ENCODE results near the gene FHDC1. TPM values are rescaled to one million over a fixed set of nuclear protein-coding genes. Genes with fewer than 3 reads are reported as not detected.

FHDC1 gene
- total RNA-seq, 1 experiment from 2014 or later = 2.0 TPM

DNA sequence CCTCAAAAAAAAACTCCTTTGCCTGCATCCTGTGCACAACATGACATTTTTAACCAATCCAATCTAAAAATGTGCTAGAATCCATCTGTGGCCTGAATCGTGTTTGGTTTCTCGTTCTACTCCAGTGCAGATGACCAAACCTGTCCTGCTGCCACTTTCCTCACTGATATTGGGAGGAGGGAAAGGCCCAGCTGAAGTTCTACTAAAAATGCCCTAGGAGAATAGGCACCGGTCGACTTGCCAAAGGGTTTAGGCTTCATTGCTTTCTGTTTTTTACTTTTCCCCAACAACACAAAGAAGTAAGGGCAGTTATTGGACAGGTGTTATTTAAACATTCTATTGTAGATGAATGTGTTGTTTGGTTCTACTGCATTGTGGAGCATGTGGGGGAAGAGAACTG is 7.8 kb upstream of the FHDC1 start:
- Mint-ChIP-seq H3K9me3 (ENCODE audit: unreplicated experiment) (no peaks in the 10 kb centered on the region), H3K36me3 (ENCODE audit: insufficient read depth, unreplicated experiment) (no peaks in the 10 kb centered on the region), H3K27me3 (ENCODE audit: insufficient read depth, unreplicated experiment) (no peaks in the 10 kb centered on the region), H3K27ac (ENCODE audit: low read depth, unreplicated experiment) (no peak overlapping the region), H3K4me1 (ENCODE audit: insufficient read depth, unreplicated experiment) (no peaks in the 10 kb centered on the region), H3K4me3 (ENCODE audit: unreplicated experiment) (no peak overlapping the region)
- TF ChIP-seq, protein P1, sequence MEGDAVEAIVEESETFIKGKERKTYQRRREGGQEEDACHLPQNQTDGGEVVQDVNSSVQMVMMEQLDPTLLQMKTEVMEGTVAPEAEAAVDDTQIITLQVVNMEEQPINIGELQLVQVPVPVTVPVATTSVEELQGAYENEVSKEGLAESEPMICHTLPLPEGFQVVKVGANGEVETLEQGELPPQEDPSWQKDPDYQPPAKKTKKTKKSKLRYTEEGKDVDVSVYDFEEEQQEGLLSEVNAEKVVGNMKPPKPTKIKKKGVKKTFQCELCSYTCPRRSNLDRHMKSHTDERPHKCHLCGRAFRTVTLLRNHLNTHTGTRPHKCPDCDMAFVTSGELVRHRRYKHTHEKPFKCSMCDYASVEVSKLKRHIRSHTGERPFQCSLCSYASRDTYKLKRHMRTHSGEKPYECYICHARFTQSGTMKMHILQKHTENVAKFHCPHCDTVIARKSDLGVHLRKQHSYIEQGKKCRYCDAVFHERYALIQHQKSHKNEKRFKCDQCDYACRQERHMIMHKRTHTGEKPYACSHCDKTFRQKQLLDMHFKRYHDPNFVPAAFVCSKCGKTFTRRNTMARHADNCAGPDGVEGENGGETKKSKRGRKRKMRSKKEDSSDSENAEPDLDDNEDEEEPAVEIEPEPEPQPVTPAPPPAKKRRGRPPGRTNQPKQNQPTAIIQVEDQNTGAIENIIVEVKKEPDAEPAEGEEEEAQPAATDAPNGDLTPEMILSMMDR (IDR thresholded peaks at IDR 0.05; ENCODE audit: unreplicated experiment) = no peak
- ChIA-PET POLR2A (interaction anchor here (0.6 kb wide), 2 partner anchors 17 to 538 kb away, joined by 3 to 4 read pairs; partner anchors contain the start of gene TMEM131L), CTCF (interaction anchor here (1.2 to 1.3 kb wide), 3 partner anchors 12 to 200 kb away, joined by 3 to 4 read pairs (median 3); no protein-coding TSS in a partner anchor)
- intact Hi-C loops (cut with micrococcal nuclease) = no loop called here
- DNase-seq (ENCODE audit: unreplicated experiment) = no peak
- BruUV-seq (replicated peaks) = no TSS peak

DNA sequence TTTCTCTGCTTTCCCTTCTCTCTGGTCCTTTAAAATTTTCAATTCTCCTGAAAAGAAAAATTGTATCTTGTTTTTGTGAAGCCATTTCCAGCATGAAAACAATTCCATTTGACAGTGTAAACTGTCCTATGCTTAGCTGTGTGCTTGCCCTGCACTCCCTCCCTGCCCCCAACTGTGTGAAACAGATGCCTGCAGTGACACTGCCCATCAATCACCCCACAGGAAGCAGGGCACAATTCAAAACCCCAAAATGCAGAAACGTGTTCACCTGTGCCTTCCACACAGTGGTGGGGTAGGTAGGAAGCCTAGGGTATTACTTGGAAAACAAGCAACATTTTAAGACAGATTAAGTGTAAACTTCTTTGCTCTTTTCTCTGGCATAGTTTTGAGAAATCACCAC is 6.2 kb upstream of the FHDC1 start:
- no peak overlapping the region for H3K4me3 Mint-ChIP-seq (ENCODE audit: unreplicated experiment)
- BruUV-seq (replicated peaks) = no TSS peak
- no peaks in the 10 kb centered on the region for H3K4me1 Mint-ChIP-seq (ENCODE audit: insufficient read depth, unreplicated experiment)
- POLR2A ChIA-PET = no interaction called here
- H3K9me3 Mint-ChIP-seq (ENCODE audit: unreplicated experiment) = no peaks in the 10 kb centered on the region
- intact Hi-C loops (cut with micrococcal nuclease) = no loop called here
- H3K36me3 Mint-ChIP-seq (ENCODE audit: insufficient read depth, unreplicated experiment) = no peaks in the 10 kb centered on the region
- no peak overlapping the region for H3K27ac Mint-ChIP-seq (ENCODE audit: low read depth, unreplicated experiment)
- no peaks in the 10 kb centered on the region for H3K27me3 Mint-ChIP-seq (ENCODE audit: insufficient read depth, unreplicated experiment)
- CTCF ChIA-PET = interaction anchor here (0.5 to 1.6 kb wide), 3 partner anchors 19 to 86 kb away, joined by 3 to 4 read pairs (median 3); no protein-coding TSS in a partner anchor
- TF ChIP-seq, protein P1 (IDR thresholded peaks at IDR 0.05; ENCODE audit: unreplicated experiment) = no peak
- DNase-seq (ENCODE audit: unreplicated experiment) = no peak

DNA sequence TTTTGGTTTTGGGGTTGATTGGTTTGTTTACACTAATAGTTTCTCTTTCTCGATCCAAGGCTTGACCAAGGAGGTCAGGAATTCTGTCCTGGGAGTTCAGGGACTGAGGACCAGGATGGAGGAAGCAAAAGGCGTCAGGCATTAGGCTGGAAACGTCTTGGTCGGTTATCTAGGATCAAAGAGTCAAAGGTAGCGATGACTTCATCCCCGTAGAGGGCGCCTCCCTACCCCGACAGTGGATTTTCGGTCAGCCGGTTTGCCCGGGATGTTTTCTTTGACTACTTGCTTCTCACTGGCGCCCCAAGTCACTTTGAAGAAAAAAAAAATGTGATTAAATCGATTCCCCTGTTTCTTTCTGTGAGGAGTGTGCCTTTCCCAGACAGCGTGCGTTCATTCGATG is 980 bp upstream of the FHDC1 start:
- Mint-ChIP-seq H3K27me3 (ENCODE audit: insufficient read depth, unreplicated experiment) (no peaks in the 10 kb centered on the region), H3K4me1 (ENCODE audit: insufficient read depth, unreplicated experiment) (peaks cover 16% of the 10 kb centered on the region), H3K36me3 (ENCODE audit: insufficient read depth, unreplicated experiment) (no peaks in the 10 kb centered on the region), H3K9me3 (ENCODE audit: unreplicated experiment) (no peaks in the 10 kb centered on the region), H3K4me3 (ENCODE audit: unreplicated experiment) (peak overlapping the region; percentile 84), H3K27ac (ENCODE audit: low read depth, unreplicated experiment) (no peak overlapping the region)
- intact Hi-C loops (cut with micrococcal nuclease) = loop anchor here (5.0 kb wide), 1 partner anchor 37 kb away; no protein-coding TSS in a partner anchor
- BruUV-seq (replicated peaks) = no TSS peak
- CTCF ChIA-PET = interaction anchor here (0.6 to 2.2 kb wide), 9 partner anchors 10 to 709 kb away, joined by 3 to 12 read pairs (median 5); no protein-coding TSS in a partner anchor
- TF ChIP-seq, protein P1 (IDR thresholded peaks at IDR 0.05; ENCODE audit: unreplicated experiment) = no peak
- POLR2A ChIA-PET = interaction anchor here (0.7 to 3.9 kb wide), 9 partner anchors 9 to 84 kb away, joined by 3 to 49 read pairs (median 7); no protein-coding TSS in a partner anchor
- peak; percentile 31 for DNase-seq (ENCODE audit: unreplicated experiment)

DNA sequence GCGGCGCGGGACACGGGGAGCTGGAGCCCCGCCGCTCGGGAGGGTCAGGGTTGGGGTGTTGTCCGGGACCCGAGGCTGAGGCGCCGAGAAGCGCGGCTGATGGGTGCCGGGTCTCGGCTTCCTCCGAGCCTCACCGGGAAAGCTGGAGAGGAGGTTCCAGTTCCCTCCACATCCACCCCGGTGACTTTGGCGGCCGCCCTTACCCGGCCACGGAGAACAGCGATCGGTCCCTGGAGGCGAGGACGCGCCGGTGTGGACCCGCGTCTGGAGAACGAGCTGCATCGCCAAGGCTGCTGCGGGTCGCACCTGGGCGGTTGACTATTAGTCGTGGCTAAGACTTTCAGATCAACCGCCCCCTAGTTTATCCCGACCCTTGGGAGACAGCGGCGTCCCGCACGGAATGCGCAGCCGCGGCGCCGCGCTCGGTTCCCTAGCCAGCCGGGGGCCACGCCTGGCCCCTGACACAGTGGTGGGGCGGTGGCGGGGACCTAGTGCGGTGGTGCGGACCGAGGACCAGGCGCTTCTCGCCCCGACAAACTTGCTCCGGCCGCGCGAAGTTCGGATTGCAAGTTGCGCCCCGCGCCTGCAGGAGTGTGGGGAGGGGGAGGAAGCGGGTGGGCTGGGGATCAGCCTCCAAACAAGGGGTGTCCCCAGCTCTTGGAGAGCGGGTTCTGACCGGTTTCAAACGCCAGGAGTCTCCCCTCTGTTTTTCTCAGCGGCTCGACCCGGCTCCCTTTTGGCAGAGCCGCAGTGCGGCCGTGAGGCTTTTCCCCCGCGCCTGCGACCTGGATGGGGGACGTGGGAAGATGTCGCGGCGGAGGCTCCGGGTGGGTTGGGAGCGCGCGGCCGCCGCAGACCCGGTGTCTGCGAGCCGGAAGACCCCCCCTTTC is 568 bp downstream of the FHDC1 start:
- intact Hi-C loops (cut with micrococcal nuclease) = loop anchor here (1.0 to 5.0 kb wide), 4 partner anchors 36 to 192 kb away; no protein-coding TSS in a partner anchor
- TF ChIP-seq, protein P1 (IDR thresholded peaks at IDR 0.05; ENCODE audit: unreplicated experiment) = no peak
- Mint-ChIP-seq H3K9me3 (ENCODE audit: unreplicated experiment) (no peaks in the 10 kb centered on the region), H3K36me3 (ENCODE audit: insufficient read depth, unreplicated experiment) (no peaks in the 10 kb centered on the region), H3K4me1 (ENCODE audit: insufficient read depth, unreplicated experiment) (peaks cover 16% of the 10 kb centered on the region), H3K27ac (ENCODE audit: low read depth, unreplicated experiment) (no peak overlapping the region), H3K27me3 (ENCODE audit: insufficient read depth, unreplicated experiment) (no peaks in the 10 kb centered on the region), H3K4me3 (ENCODE audit: unreplicated experiment) (peak overlapping the region; percentile 84)
- POLR2A ChIA-PET = interaction anchor here (0.8 to 3.9 kb wide), 21 partner anchors 8 to 191 kb away, joined by 3 to 49 read pairs (median 6); partner anchors contain the start of gene TIGD4
- CTCF ChIA-PET = interaction anchor here (0.7 to 2.2 kb wide), 11 partner anchors 11 to 192 kb away, joined by 3 to 12 read pairs (median 3); no protein-coding TSS in a partner anchor
- BruUV-seq (replicated peaks) = no TSS peak
- peak; percentile 46 for DNase-seq (ENCODE audit: unreplicated experiment)
